ENCODE data around the gene WNK3.

- TF ChIP-seq CTCF (IDR thresholded peaks at IDR 0.05 in 2 of 3, conservative IDR thresholded peaks at IDR 0.05 in 1 of 3; ENCODE audit: control insufficient read depth in 2 of 3, extremely low read depth in 1 of 3, insufficient read depth in 1 of 3, low read depth in 3 of 3, low read length in 3 of 3) (no peak), CEBPB (IDR thresholded peaks at IDR 0.05; ENCODE audit: borderline replicate concordance in 1 of 2, low read depth in 2 of 2, low read length in 2 of 2) (no peak), FOXM1 (IDR thresholded peaks at IDR 0.05; ENCODE audit: low read depth, low read length) (no peak), EP300 (IDR thresholded peaks at IDR 0.05; ENCODE audit: borderline replicate concordance in 1 of 2, control insufficient read depth in 1 of 2, low read depth in 2 of 2, low read length in 2 of 2) (no peak), JUNB (IDR thresholded peaks at IDR 0.05) (no peak), YBX1 (IDR thresholded peaks at IDR 0.05) (no peak), TARDBP (IDR thresholded peaks at IDR 0.05; ENCODE audit: borderline replicate concordance) (no peak), TBL1XR1 (IDR thresholded peaks at IDR 0.05; ENCODE audit: low read depth, low read length) (no peak), RAD21 (IDR thresholded peaks at IDR 0.05; ENCODE audit: insufficient read depth, low read depth, low read length) (no peak)
- TF ChIP-seq, protein P1, sequence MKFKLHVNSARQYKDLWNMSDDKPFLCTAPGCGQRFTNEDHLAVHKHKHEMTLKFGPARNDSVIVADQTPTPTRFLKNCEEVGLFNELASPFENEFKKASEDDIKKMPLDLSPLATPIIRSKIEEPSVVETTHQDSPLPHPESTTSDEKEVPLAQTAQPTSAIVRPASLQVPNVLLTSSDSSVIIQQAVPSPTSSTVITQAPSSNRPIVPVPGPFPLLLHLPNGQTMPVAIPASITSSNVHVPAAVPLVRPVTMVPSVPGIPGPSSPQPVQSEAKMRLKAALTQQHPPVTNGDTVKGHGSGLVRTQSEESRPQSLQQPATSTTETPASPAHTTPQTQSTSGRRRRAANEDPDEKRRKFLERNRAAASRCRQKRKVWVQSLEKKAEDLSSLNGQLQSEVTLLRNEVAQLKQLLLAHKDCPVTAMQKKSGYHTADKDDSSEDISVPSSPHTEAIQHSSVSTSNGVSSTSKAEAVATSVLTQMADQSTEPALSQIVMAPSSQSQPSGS (IDR thresholded peaks at IDR 0.05; ENCODE audit: low read length) = no peak
Measured at GRCh38 chrX:54397113-54397512, 39.3 kb upstream of the WNK3 start.

Measured in GM12878 (cell line).